Calu3 (cell line): ENCODE data around the gene UTS2B. TPM values are rescaled to one million over a fixed set of nuclear protein-coding genes. Genes with fewer than 3 reads are reported as not detected.
"Not testable (repeated sequence)": the region's sequence is repeated elsewhere in the genome, so short reads cannot be mapped to it uniquely, and the experiment has no call there.

Source experiments
- BruUV-seq: library from RNA; stranded (reverse); fragments of 400-500 nt; replicated peaks from 2 replicates; lab custom pipeline; 2021; lab: Mats Ljungman, UMichigan
- CTCF ChIA-PET: fragments of 300-600 bp; sonication (Branson Sonifier 250); formaldehyde crosslinking; loops from one replicate; lab custom pipeline; 2022; ENCODE audit warnings: antibody characterized with exemption; lab: Charles Lee
- DNase-seq: peaks from one replicate; pipeline ENCODE4 v3.0.0; 2022
- H3K27ac Mint-ChIP-seq: one replicate; pipeline ENCODE4 v1.8.0; 2022; ENCODE audit warnings: mixed read lengths; ENCODE audit not compliant: unreplicated experiment
- H3K27me3 Mint-ChIP-seq: one replicate; pipeline ENCODE4 v1.8.0; 2022; ENCODE audit warnings: mixed read lengths; ENCODE audit not compliant: unreplicated experiment
- H3K36me3 Mint-ChIP-seq: one replicate; pipeline ENCODE4 v1.8.0; 2022; ENCODE audit warnings: mild to moderate bottlenecking, moderate library complexity, mixed read lengths; ENCODE audit not compliant: insufficient read depth, unreplicated experiment
- H3K4me1 Mint-ChIP-seq: one replicate; pipeline ENCODE4 v1.8.0; 2022; ENCODE audit warnings: mild to moderate bottlenecking, low read depth, mixed read lengths; ENCODE audit not compliant: unreplicated experiment
- H3K4me3 Mint-ChIP-seq: one replicate; pipeline ENCODE4 v1.8.0; 2022; ENCODE audit warnings: mild to moderate bottlenecking, low read depth, moderate library complexity, mixed read lengths; ENCODE audit not compliant: unreplicated experiment
- H3K9me3 Mint-ChIP-seq: one replicate; pipeline ENCODE4 v1.8.0; 2022; ENCODE audit warnings: low read depth, mixed read lengths; ENCODE audit not compliant: unreplicated experiment
- intact Hi-C: fragments of 100-400 bp; cut with micrococcal nuclease; formaldehyde crosslinking; loops from one replicate; pipeline ENCODE4 v1.10.0; 2022; ENCODE audit not compliant: unreplicated experiment
- total RNA-seq: library from RNA; stranded (reverse); gene quantifications from 2 replicates; pipeline ENCODE4 v1.2.3, GENCODE V29; 2022
- TF ChIP-seq, protein P1 (sequence below): fragments of 200-600 bp; IDR thresholded peaks from one replicate; pipeline ENCODE4 v1.8.0; 2022; ENCODE audit warnings: antibody characterized with exemption; ENCODE audit not compliant: unreplicated experiment

The UTS2B gene
- total RNA-seq, 1 experiment from 2014 or later = 1.5 TPM

DNA sequence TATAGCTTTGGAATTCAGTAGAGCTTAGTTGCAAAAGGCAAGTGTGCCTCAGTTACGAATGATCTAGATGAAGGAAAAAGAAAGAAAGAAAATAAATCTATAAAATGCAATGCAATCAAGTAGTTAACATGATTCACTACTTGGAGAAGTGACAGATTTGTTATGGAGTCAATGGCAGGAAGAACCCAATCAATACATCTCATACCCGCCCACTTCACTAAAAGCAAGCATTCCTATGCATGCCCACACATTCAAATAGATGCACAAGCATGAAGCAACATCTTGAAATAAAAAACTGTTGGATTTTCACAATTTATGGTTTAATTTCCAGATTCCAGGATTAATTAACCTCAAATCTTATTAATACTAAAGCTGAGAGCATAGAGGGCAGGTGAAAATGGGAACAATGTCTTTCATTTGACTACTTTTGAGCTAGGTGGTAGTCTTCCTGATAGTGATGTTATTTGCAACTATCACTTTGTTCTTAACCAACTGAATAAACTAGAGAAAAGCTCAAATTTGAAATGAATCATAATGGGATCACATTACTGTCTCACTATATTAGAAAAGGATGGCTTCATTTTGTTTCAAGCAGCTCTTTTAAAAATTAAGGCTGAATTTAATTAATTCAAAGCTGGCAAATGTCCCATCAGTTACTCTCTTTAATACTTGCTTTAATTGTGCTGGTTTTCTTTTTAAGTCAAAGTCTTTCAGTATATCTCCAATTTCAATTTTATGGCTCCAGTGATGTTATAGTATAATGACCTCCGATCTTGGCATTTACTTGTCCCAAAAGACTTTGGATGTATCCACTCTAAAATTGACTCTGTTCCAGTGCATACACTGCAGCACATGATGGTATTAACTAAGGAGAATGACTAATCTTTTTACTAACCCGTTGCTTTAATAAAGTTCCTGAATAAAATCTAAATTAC is 47.8 kb downstream of the UTS2B start:
- no peak overlapping the region for H3K4me3 Mint-ChIP-seq
- no peaks in the 10 kb centered on the region for H3K9me3 Mint-ChIP-seq
- BruUV-seq = no TSS peak
- no peaks in the 10 kb centered on the region for H3K27me3 Mint-ChIP-seq
- DNase-seq = no peak
- TF ChIP-seq, protein P1, sequence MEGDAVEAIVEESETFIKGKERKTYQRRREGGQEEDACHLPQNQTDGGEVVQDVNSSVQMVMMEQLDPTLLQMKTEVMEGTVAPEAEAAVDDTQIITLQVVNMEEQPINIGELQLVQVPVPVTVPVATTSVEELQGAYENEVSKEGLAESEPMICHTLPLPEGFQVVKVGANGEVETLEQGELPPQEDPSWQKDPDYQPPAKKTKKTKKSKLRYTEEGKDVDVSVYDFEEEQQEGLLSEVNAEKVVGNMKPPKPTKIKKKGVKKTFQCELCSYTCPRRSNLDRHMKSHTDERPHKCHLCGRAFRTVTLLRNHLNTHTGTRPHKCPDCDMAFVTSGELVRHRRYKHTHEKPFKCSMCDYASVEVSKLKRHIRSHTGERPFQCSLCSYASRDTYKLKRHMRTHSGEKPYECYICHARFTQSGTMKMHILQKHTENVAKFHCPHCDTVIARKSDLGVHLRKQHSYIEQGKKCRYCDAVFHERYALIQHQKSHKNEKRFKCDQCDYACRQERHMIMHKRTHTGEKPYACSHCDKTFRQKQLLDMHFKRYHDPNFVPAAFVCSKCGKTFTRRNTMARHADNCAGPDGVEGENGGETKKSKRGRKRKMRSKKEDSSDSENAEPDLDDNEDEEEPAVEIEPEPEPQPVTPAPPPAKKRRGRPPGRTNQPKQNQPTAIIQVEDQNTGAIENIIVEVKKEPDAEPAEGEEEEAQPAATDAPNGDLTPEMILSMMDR = no peak
- CTCF ChIA-PET = interaction anchor here (0.6 kb wide), 1 partner anchor 149 kb away, joined by 3 read pairs; no protein-coding TSS in a partner anchor
- no peak overlapping the region for H3K27ac Mint-ChIP-seq
- intact Hi-C loops = no loop called here
- no peaks in the 10 kb centered on the region for H3K36me3 Mint-ChIP-seq
- H3K4me1 Mint-ChIP-seq = peaks cover 18% of the 10 kb centered on the region

DNA sequence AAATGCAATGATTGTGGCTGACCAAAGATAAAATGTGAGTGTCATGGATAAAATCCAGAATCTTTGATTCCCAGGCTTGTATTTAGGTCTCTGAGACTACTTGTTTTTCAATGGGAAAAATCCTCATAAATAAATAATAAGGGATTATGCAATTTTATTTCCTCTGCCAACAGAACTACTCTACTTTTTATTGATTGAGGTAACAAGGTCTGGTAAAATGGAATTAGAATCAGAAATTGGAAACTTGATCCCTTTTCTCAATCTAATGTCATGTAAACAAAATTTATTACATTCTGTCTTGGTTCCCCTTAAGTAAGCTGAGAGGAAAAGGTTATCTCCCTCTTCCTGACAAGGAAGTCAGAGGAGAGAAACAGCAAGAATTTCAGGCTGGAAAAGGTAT is 49.4 kb downstream of the UTS2B start:
- Mint-ChIP-seq H3K9me3 (no peaks in the 10 kb centered on the region), H3K27me3 (no peaks in the 10 kb centered on the region), H3K36me3 (no peaks in the 10 kb centered on the region), H3K4me1 (peaks cover 11% of the 10 kb centered on the region), H3K27ac (no peak overlapping the region), H3K4me3 (no peak overlapping the region)
- CTCF ChIA-PET = interaction anchor here (0.6 kb wide), 1 partner anchor 35 kb away, joined by 3 read pairs; no protein-coding TSS in a partner anchor
- TF ChIP-seq, protein P1 = no peak
- BruUV-seq = no TSS peak
- intact Hi-C loops = no loop called here
- no peak for DNase-seq

DNA sequence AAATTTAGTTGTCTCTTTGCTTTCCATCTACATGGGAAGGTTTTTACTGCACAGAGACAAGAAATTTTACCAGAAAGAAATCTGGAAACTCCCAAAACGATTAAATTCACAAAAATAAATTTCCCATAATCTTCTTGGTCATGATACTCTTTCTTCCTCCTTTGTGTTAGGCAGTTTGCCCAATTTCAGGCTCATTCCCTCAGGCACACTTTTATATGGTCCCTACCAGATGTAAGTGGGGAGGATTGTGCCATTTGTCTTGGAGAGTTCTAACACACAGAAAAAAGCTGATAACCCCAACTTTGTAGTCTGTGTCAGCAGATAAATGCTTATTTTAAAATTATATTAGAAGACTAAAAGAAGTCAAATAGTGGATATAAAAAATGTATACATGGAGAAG is 50.2 kb downstream of the UTS2B start:
- no TSS peak for BruUV-seq
- no peaks in the 10 kb centered on the region for H3K36me3 Mint-ChIP-seq
- no peaks in the 10 kb centered on the region for H3K27me3 Mint-ChIP-seq

DNA sequence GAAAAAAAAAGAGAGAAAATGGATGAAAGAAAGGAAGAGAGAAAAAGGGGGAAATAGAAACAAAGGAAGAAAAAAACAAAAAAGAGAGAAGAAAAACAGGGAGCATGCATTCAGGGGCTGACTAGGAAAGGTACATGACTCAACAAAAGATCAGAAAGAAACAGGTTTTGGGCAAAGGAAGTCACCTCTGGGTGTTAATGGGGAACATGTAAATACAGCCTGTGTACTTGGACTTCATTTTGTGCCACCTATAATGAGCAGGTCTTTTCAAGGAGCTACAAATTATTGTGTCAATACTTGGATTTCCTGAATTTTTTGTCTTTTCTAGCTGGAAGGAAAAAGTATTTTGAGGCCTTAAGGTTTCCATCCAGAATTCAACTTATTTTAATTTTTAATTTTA is 54.6 kb downstream of the UTS2B start:
- intact Hi-C loops = no loop called here
- TF ChIP-seq, protein P1 = no peak
- H3K4me1 Mint-ChIP-seq = no peaks in the 10 kb centered on the region
- H3K9me3 Mint-ChIP-seq = peaks cover 3% of the 10 kb centered on the region
- BruUV-seq = no TSS peak
- H3K27ac Mint-ChIP-seq = no peak overlapping the region
- no peaks in the 10 kb centered on the region for H3K36me3 Mint-ChIP-seq
- no peaks in the 10 kb centered on the region for H3K27me3 Mint-ChIP-seq
- H3K4me3 Mint-ChIP-seq = no peak overlapping the region
- CTCF ChIA-PET = no interaction called here
- DNase-seq = no peak

More for the DNA sequence above, 50.2 kb downstream of the UTS2B start:
- Mint-ChIP-seq H3K4me3 (no peak overlapping the region), H3K27ac (no peak overlapping the region), H3K4me1 (peaks cover 11% of the 10 kb centered on the region), H3K9me3 (no peaks in the 10 kb centered on the region)
- TF ChIP-seq, protein P1 = no peak
- DNase-seq = no peak
- CTCF ChIA-PET = no interaction called here
- intact Hi-C loops = no loop called here

DNA sequence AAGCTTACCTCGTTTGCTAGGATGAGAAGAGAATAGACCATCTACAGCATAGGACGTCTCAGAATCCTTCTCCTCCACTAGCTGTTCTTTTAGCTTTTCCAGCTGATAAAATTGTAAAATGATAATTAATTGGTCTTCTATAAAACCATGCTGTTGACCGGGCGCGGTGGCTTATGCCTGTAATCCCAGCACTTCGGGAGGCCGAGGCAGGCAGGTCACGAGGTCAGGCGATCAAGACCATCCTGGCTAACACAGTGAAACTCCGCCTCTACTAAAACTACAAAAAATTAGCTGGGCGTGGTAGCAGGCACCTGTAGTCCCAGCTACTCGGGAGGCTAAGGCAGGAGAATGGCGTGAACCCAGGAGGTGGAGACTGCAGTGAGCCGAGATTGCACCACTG is 55.1 kb downstream of the UTS2B start:
- H3K4me1 Mint-ChIP-seq, CTCF ChIA-PET, H3K9me3 Mint-ChIP-seq, H3K27me3 Mint-ChIP-seq, BruUV-seq, H3K36me3 Mint-ChIP-seq, H3K4me3 Mint-ChIP-seq, intact Hi-C loops, DNase-seq, H3K27ac Mint-ChIP-seq: not testable (repeated sequence)
